Stimulated activated CD8-positive, alpha-beta memory T cell treated with anti-CD3 and anti-CD28 coated beads, Interleukin-12 subunit alpha, Interleukin-12 subunit beta, amount 100 ng/mL, for 4 hours (primary cell): ENCODE data around the gene PBX3.
"Not testable (repeated sequence)": the region's sequence is repeated elsewhere in the genome, so short reads cannot be mapped to it uniquely, and the experiment has no call there.

ENCODE experiments used
- DNase-seq: peaks from one replicate; pipeline ENCODE4 v3.0.0-alpha.2; 2020; ENCODE audit warnings: low read depth

Gene PBX3

DNA sequence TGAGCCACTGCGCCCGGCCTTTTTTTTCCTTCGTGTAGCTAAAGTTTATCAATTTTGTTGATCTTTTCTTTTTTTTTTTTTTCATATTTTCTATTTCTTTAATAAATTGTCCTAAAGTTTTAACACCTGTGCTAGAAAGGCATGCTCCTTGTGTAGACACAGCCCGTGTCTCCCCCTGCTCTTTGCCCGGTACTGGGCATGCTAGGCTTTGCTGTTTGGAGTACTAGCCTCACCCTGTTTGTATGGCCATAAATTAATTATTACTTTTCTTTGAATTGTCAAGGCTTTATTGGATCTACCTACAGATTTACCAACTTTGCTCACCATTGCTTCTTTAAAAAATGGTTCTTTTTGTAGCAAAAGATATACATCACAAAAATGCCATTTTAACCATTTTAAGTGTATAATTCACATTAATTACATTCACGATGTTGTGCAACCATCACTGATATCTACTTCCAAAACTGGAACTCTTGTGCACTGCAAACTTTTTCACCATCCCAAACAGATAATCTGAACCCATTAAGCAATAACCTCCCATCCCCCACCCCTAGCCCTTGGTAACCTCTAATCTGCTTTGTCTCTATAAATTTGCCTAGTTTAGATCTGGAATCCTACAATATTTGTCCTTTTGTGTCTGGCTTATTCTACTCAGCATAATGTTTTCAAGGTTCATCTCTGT is 31.5 kb downstream of the PBX3 start:
- not testable (repeated sequence) for DNase-seq

DNA sequence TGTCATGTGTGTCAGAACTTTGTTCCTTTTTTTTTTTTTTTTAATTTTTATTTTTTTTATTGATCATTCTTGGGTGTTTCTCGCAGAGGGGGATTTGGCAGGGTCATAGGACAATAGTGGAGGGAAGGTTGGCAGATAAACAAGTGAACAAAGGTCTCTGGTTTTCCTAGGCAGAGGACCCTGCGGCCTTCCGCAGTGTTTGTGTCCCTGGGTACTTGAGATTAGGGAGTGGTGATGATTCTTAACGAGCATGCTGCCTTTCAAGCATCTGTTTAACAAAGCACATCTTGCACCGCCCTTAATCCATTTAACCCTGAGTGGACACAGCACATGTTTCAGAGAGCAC is 32.0 kb downstream of the PBX3 start:
- not testable (repeated sequence) for DNase-seq

DNA sequence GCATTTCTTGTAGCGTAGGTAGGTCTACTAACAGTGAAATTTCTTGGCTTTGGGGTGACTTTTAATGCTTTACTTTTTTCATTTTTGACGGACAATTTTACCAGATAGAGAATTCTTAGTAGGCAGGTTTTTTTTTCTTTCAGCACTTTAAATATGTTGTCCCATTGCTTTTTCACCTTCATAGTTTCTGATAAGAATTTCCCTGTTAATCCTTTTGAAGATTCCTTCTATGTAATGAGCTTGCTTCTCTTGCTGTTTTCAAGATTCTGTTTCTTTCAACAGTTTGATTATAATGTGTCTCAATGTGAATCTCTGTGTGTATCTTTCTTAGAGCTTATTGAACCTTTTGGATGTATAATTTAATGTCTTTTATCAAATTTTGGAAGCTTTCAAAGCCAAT is 35.5 kb downstream of the PBX3 start:
- DNase-seq, result no peak

DNA sequence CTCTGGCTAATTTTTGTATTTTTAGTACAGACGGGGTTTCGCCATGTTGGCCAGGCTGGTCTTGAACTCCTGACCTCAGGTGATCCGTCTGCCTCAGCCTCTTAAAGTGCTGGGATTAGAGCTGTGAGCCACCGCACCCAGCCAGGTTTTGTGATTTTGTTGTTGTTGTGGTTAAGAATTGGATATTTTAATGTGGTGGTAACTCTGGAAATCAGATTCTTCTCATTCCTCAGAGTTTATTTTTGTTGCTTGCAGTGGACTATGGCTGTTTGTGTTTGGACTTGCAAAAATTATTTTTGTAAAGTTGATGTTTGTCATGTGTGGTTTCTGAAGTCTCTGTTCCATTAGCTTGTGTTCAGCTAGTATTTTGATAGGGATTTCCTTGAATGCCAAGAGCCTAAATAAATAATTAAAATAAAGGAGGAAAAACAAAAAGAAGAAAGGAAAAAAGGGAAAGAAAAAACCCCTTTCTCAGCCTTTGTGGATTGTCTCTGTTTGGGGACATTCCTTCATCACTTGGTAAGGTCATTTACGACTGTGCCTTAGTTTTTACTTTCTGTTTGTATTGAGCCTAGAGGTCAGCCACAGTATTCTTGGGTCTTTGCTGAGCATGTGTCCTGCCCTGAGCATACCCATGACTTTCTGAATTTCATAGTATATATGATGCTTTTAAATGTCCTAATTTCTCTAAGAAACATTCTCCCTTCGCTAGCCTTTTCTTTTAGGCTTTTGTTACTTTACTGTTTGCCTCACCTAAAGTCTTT is 37.3 kb downstream of the PBX3 start:
- no peak for DNase-seq

GRCh38 chr9:125785248-125785751 is 38.1 kb downstream of the PBX3 start:
- DNase-seq, result peak; percentile 4

GRCh38 chr9:125787715-125788114 is 40.5 kb downstream of the PBX3 start:
- DNase-seq, result no peak

- DNase-seq, result no peak
Observed at GRCh38 chr9:125789196-125789595, 42.0 kb downstream of the PBX3 start.

DNA sequence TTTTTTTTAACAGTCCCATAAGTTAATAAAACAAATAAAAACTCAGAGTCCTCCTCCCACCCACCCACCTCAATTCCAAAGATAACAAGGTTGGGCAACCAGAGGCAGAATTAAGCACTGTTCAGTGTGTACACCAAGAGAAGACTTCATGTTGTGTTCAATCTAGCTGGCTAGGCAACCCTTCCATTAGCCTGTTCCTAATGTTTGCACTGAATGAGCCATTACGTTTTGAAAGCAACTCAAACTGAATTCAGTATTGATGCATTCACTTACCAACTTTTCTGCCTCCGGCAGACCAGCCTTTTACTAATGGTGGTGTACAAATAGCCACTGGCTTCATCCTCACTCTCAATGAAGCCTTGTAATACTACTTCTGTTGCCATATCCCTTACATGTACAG is 47.5 kb downstream of the PBX3 start:
- DNase-seq, result no peak

GRCh38 chr9:125795970-125796596 is 48.9 kb downstream of the PBX3 start:
- DNase-seq, result no peak

GRCh38 chr9:125797930-125798329 is 50.8 kb downstream of the PBX3 start:
- no peak for DNase-seq

DNA sequence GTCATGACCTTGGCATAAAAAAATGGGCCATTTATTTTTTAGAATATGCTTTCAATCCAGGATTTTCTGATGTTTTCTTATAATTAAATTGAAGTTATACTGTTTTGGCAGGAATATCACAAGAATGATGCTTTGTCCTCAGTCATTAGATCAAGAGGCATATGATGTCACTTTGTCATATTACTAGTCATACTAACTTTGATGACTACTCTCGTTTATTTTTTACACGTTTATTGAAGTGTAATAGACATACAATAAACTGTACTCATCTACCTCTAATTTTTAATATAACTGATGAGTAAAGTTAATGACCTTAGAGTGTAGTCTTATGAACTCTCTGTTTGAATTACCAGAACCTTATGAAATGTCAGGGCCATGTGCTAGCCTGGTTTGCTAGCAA is 56.4 kb downstream of the PBX3 start:
- DNase-seq, result no peak

DNA sequence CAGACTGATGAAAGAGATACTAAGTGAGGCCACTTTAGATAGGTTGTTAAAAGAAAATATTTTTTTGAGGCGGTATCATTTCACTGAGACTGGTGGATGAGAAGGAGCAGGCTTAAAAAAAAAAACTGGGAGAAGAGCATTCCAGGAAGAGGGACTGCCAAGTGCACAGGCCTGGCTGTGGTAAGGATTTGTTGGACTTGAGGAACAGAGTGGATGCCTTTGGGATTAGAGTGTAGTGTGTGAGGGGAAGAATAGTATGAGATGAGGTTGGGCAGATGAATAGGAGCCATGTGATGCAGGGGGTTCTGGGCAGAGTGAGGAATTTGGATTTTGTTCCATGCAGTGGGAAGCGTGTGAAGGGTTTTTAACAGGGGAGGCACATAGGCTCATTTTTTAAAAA is 57.9 kb downstream of the PBX3 start:
- DNase-seq, result no peak

- no peak for DNase-seq
Observed at GRCh38 chr9:125805586-125805985, 58.4 kb downstream of the PBX3 start.

GRCh38 chr9:125807079-125807478 is 59.9 kb downstream of the PBX3 start:
- no peak for DNase-seq

GRCh38 chr9:125810161-125810560 is 63.0 kb downstream of the PBX3 start:
- DNase-seq, result no peak

GRCh38 chr9:125811002-125811401 is 63.8 kb downstream of the PBX3 start:
- no peak for DNase-seq

DNA sequence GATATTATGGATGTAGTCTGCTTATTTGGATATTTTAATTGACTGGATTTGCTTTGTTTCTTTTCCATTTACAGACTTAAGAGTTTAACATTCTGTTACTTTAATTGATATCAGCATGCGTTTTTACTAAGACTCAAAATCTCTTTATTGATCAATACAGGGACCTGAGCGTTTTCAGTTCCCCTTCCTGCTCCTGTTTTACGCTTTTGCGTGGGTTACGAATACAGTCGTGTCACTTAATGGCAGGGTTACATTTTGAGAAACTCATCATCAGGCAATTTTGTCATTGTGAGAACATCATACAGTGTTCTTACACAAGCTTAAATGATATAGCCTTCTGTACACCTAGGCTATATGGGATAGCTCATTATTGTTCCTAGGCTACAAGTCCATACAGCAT is 65.2 kb downstream of the PBX3 start:
- no peak for DNase-seq

GRCh38 chr9:125815568-125815967 is 68.4 kb downstream of the PBX3 start:
- no peak for DNase-seq

- no peak for DNase-seq
Observed at GRCh38 chr9:125816321-125816720, 69.1 kb downstream of the PBX3 start.

DNA sequence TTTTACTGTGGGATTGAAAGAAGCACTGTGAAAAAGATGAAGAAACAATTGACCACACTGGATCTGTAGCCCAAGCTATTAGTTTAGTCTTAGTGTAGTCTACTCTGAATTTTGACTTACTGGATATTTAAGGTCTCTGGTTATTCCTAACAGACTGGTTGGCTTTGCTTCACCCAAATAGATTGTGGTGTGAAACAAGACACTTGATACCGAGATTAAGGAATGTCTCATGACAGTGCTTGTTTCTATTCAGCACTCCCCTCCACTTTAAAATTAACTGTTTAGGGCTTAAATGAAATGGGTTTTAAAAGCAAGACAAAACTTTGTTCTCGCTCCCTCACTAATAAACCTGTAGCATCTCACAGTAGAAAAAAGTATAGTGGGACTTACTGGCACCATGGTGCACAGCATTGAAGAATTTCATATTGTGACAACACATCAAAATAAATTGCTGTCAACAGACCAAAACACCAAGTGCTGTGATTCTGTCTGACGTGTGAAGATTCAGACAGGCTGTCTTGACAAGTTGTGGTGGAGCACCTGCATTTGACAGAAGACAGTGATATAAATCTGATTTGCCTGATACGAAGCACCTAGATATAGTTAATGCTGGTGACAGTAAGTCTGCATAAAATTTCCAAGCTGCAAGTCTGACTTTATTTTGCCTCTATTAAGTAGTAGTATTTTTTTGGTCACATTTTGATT is 73.1 kb downstream of the PBX3 start:
- no peak for DNase-seq

DNA sequence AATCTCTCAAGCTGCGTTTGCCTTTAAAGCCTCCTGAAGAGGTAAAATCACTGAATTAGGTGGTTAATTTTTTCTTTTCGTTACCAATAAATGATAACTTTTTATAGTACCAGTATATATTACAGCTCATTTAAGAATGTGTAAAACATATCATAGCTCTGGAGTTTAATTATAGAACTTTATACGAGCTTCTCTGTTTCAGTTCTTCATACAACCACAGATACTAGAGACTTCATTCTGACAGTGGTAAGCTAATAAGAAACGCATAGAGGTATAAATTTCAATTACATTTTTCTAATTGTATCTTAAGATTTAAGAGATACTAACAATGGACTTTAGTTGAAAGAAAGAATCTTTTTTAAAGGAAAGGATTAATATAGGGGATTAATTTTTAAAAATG is 73.9 kb downstream of the PBX3 start:
- DNase-seq, result no peak

- no peak for DNase-seq
Observed at GRCh38 chr9:125822160-125822559, 75.0 kb downstream of the PBX3 start.

GRCh38 chr9:125822902-125823301 is 75.7 kb downstream of the PBX3 start:
- DNase-seq, result no peak
